Stimulated activated CD4-positive, alpha-beta T cell treated with anti-CD3 and anti-CD28 coated beads, Interleukin-1b, Interleukin-23, amount 100 ng/mL, for 4 hours (primary cell): ENCODE measurements around the gene NFAT5.

ENCODE experiments used
- DNase-seq, 2 donors: peaks; one replicate each; pipeline ENCODE4 v3.0.0-alpha.2; 2020; ENCODE audit warnings: low read depth in 2 of 2

Gene NFAT5

DNA sequence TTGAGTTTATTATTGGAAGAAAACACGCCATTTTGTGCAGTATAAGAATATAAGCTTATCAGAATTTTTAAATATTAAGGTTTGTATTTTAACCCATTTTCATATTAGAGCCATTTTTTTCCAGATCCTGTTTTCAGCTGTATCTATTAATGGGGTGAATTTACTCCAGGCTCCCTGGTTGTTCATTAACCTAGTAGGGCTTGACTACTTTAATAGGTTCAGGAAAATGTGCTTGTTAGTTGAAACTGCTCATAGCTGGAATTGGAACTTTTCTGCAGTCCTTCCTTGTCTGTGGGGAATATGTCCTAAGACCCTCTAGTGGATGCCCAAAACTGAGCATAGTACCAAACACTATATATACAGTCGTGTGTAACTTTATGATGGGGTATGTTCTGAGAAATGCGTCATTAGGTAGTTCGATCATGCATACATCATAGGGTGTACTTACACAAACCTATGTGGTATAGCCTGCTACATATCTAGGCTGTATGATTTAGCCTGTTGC is 28.0 kb downstream of the NFAT5 start:
- DNase-seq: no peak

DNA sequence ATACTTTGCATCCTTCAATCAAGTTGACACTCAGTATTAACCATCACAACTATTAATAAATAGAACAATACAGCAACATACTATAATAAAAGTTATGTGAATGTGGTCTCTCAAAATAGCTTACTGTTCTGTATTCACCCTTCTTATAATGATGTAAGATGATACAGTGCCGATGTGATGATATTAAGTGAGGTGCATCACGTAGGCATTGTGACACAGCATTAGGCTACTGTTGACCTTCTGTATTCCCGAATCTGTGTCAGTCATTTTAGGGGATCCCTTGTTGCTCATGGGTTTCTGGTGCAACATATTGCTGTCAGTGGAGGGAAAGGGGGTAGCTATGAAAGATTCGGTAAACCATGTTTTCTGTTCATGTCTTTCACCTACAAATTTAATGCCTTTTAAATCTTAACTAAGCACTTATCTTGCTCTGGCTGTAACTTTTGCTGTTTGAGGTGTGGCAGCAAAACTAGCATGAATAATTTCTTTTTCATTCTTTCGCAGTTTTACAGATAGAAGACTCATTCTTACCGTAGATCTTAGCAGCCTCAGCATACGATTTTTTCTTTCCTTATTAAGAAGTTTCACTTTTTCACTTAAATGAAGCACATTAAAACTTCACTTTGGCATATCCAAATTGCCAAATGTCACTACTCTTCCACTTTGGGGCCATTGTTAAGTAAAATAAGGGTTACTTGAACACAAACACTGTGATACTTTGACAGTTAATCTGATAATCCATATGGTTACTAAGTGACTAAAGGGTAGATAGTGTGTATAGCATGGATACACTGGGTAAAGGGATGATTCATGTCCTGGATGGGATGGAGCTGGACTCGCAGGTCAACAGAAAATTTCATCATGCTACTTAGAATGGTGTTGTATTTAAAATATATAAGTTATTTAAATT is 29.6 kb downstream of the NFAT5 start:
- DNase-seq: no peak

DNA sequence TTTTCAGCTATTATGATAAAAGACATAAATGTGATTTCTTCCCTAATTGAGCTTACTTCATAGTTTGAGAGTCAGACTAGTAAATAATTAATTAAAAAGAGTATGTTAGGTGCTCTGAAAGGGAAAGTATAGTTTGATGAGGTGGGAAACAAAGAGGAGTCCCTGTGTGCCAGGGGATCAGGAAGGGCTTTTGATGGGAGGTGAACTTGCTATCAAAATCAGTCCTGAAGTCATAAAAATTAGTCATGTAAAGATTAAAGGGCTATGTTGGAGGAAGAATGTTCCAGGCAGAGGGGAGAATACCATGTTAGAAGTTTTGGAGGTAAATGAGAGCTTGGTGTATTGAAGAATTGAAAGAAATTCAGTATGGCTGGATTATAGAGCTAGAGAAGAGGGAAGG is 31.0 kb downstream of the NFAT5 start:
- no peak for DNase-seq

DNA sequence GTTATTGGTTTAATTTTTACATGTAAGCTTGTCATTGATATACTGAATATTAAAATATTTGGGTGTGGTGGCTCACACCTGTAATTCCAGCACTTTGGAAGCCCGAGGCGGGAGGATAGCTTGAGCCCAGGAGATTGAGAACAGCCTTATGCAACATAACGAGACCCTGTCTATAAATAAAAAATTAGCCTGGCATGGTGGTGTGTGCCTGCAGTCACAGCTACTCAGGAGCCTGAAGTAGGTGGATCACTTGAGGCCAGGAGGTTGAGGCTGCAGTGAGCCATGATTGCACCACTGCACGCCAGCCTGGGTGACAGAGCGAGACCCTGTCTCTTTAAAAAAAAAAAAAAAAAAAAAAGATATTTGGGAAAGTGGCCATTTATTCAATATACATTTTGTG is 32.3 kb downstream of the NFAT5 start:
- no peak for DNase-seq

DNA sequence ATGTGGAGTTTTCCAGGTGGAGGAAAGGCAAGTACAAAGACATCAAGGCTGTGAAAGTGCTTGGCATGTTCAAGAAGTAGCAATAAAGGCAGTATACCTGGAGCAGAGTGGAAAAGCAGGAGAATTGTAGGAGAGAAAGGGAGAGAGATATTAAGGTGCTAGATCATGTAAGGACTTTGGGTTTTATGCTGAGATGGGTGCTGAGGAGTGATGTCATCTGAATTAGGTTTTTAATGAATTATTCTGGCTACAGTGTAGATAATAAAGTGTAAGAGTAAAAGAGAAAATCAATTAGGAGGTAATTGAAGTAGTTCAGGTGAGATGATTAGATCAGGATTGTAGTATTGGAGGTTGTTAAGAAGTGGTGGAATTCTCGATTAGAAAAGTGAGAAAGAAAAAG is 34.0 kb downstream of the NFAT5 start:
- no peak for DNase-seq

DNA sequence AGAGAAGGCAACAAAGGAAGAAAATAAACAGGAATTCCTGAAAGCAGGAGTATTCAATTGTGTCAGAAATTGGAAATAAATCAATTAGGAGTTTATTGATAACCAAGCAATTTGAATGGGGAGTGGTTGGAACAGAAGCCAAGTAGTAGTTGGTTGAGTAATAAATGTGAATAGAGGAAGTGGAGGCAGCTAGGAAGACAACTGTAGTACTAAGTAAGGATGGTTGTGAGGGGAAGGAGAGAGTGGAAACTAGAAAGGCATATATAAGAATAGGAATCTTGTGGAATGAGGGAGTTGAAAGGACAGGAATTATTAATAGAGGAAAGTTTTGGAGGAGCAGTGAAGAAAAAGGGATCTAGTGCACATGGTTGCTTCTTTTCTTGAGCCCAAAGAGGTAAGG is 34.4 kb downstream of the NFAT5 start:
- DNase-seq: no peak

DNA sequence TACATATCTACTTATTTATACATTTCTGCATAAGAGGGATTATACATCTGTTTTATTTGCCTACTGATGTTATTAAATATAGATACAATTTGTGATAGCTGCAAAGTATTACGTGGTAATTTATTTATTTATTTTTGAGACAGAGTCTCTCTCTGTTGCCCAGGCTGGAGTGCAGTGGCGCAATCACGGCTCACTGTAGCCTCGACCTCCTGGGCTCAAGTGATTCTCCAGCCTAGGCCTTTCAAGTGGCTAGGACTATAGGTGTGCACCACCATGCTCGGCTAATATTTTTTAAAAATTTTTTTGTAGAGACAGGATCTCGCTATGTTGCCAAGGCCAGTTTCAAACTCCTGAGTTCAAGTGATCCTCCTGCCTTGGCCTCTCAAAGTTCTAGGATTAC is 35.5 kb downstream of the NFAT5 start:
- no peak for DNase-seq

DNA sequence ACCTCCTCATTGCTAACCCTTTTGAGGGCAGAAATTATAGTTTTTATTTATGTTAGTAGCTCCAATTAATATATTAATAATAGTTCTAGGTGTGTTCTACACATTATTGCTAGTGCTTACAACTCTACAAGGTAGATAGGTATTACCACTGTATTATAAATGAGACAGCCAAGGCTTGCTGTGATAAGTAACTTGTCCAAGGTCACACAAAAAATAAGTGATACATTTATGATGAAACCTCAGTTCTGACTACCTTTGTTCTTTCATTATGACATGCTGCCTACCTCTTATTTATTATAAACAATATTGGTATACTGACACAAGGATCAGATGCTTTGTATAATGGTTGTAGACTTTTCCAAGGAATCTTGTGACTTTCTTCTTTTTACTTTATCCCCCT is 41.2 kb downstream of the NFAT5 start:
- no peak for DNase-seq

DNA sequence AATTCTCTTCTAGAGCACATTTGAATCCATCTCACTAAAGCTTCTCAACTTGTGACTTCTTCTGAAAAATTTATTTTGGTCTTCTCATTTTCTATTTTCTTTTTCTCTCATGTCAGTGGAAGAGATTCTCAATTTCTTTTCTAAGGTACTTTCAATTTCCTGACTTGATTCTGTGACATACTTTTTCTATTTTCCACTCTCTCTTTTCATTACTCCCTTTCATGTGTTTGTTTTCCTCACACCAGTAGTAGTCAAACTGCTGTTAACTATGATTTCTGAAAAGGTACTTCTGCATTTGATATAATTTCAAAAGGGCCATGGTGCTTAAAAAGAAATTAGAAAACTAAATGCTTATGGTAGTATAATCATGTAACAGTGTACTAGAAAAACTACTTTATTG is 41.9 kb downstream of the NFAT5 start:
- no peak for DNase-seq

DNA sequence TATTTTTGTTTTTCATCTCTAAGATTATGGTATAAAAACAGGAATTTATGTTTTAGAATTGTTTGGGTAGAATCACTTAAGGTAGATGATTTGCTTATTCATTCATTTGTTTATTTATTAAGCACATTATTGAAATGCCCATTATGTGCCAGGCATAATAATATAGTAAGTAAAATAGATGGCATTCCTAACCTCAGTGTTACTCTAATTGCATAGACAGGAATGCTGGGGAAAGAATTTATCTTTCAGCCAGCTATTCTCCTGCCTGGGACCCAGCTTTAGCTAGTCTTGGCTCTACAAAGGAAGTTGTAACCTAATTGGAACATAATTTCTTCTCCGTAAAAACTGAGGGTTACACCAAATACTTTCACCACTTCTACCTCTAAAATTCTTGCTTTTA is 44.6 kb downstream of the NFAT5 start:
- DNase-seq: no peak

DNA sequence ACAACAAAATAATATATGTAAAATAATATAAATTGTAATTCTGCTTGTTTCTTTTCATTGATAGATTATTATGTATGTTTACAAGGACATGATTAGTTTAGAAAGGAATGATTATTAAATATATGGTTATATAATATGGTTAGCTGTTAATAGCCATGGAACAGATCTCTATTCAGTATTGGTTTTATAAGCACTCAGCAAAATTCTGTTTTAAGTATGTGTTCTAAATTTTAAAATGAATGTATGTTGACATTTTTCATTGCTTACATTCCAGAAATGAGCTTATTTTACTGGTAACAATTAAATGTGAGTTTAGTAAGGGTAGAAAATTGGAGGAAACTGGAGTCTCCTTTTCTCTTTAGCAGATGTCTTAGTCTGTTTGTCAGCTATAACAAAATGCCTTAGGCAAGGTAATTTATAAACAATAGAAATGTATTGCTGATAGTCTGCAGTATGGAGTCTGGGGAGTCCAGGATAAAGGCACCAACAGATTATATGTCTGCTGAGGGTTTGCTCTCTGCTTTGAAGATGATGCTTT is 45.4 kb downstream of the NFAT5 start:
- DNase-seq: no peak

DNA sequence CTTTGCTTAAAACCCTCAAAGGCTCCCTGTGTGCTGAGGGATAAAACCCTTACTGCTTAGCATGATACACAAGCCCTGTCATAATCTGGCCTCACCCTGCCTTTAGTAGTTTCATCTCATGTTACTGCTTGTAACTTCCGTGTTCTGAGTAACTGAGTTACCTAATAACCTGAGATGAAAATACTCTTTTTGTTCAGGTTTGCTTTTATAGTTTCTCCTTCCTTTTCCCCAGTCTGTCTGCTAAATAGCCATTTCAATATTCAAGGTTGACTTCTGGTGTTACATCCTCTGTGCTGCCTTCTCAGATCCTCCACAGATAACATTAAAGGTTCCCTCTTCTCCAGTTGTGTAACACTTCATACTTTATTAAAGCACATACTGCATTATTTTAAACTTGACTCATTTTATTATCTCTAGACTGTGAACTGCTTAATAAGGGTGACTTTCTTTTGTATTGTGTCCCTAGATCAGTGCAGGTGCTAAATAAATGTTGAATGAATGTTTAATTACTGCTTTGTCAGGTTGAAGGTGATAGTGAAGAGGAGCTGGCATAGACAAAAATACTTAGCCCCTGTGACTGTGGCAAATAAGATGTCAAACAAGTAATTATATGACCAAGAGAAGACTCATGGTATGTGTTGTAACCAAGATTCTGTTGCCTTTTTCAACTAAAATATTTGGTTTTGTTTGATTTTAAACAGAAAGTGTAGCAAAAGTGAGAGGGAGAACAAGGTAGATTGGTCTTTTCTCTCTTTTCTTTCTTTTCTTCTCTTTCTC is 47.8 kb downstream of the NFAT5 start:
- DNase-seq: no peak

DNA sequence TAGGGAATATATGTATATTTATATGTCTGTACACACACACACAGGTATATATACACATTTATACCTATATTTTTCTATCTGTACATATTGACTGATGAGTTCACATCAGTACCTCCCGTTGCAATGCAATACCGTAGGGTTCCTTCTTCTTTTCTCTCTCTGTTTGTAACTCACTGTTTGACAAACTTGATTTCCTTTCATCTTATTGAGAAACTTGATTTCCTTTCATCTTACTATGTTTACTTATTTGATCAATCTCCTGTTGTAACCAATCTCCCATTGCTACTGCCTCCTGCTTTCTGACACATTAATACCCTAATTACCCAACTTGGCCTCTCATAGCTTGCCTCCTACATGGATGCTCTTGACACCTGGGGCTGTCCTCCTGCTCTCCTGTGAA is 49.8 kb downstream of the NFAT5 start:
- DNase-seq: no peak

DNA sequence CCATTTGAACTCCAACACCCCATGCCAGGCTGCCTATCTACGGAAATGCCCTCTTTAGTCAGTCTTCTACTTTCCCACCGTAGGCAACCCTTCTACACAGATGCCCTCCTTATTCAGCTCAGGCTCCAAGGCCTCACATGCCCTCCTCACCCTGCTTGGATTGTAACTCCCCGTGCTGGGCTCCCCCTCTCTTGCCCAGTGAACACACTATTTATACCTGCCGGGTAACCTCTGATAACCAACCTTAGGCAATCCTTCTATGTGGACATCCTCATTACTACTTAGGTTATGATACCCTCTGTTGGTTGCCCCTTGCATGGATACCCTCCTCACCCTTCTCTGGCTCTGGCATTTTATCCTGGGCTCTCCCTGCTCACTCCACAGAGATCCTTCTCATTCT is 50.3 kb downstream of the NFAT5 start:
- no peak for DNase-seq

DNA sequence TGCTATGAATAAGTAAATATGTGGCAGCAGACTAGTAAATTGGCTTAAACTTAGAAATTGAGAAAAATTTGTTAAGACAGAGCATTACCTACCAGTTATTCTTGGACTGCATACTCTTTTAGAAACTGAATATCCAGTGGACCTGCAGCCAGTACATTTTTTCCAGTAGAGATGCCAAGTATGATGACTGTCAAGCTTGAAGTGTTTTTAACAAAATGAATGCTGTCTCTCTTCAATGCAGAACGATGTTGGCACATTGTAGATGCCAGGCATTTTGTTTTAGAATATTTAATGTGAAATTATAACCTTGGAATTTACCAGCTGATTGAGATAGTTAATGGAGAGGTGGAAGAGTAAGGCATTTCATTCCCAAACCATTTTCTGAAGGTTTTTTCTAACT is 52.5 kb downstream of the NFAT5 start:
- DNase-seq: no peak

DNA sequence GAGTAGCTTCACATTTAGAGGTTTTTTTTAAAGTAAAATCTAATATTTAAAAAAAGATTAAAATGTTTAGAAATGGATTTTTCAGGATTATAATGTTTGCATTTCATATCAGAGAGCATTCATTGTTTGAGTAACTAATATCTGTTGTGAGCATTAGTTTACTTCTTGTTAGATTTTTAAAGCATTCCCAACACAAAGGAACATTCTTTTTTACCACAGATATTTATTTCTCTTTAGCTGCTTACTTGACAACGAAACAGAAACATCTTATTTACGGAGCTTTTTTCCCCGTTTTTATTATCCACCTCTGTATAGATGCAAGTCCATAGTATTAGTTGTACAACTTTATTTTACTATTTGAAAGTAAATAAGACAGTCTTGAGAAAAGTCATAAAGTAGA is 53.0 kb downstream of the NFAT5 start:
- DNase-seq: no peak

DNA sequence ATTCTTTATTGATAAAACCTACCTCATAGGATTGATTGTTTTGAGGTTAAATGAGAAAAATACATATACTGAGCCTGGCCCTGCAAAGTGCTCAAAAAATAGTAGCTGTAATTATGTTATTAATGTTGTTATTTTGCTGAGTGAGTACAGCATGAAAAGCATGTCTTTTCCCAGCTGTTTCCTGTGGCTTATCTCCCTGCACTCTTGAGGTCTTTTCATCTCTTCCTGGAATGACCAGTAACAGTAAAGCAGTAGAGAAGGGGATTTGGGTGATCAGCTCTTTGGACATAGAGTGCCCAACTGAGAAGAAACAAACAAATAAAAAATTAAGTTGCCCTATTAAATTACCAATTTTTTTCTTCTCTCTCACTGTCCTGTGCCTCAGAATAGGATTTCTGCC is 53.7 kb downstream of the NFAT5 start:
- DNase-seq: no peak

DNA sequence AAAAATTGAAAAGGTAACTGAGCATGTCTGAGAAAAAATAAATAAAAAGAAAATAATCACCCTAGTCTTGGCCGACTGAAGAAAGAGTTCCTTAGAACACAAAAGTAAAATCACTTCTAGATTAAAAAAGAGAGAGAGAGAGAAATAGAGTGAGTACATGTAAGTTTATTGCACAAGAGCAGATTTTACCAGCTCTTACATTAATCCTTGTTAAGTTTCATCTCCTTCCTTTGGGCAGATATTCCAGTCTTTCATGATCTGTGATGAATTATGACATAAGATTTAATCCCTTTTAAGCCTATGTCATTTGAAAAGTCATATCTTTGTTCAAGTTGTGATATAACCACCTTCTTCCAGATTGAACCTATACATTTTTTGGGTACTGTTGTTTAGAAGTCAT is 54.8 kb downstream of the NFAT5 start:
- DNase-seq: no peak

DNA sequence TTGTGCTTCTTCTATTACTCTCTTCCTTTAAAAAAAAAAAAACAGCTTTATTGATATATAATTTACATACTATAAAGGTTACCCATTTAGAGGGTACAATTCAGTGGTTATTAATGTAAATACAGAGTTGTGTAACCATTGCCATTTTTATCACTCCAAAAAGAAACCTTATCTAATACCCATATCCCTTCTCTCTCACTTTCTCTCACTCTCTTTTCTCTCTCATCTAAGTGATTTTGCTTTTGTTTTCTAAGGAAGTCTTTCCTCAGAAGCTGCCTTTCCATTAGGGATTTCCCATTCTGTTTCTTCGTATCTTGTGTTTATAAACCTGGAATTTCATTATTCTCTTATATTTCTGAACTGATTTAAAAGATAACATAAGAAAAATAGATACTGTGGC is 55.5 kb downstream of the NFAT5 start:
- DNase-seq: no peak

DNA sequence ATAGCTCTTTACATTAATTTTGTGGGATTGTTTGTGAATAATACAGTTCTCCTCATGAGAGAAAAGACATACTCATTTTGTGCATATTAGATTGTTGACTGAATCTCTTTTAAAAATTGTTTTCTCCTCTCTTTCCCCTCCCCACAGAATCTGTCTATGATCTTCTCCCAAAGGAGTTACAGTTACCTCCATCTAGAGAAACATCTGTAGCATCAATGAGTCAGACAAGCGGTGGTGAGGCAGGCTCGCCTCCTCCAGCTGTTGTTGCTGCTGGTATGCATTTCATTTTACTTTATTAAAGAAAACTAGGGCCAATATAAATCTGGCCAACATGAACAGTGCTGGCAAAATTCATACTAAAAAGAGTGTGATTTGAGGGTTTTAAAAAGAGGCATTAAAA is 60.5 kb downstream of the NFAT5 start:
- DNase-seq: no peak

DNA sequence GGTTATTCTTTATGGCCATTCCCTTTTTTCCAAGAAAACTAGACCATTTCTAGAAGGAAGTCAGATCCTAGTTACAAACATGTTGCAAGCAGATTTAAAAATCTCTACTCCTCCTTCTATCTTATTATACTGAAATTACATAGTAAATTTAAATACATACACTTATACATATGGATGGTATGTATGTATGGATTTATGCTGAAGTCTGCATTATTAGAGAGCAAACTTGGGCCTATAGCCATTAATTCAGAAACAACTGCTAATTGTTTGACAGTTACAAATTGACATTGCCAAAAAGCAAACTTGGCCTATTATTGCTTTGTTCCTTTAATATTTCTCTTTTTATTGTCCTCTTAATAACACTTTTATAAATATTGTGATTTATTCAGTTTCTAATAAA is 67.1 kb downstream of the NFAT5 start:
- no peak for DNase-seq

DNA sequence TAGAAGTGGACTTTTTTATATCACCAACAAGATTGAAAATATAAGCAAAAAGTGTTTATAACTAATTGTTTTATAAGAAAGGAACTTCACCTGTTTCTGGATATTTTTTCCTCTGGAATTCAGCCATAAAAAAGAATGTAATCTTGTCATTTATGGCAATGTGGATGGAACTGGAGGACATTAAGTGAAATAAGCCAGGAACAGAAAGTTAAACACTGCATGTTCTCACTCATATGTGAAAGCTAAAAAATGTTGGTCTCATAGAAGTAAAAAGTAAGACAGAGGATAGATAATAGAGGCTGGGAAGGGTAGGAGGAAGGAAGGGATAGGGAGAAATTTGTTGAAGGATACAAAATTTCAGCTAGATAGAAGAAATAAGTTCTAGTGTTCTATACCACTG is 67.6 kb downstream of the NFAT5 start:
- no peak for DNase-seq
